AG04449 (cell line): ENCODE data around the gene OSGIN1.

Experiments used
- CTCF ChIA-PET: fragments of 350-600 bp; formaldehyde crosslinking; extraction: SDS; loops from one replicate; lab custom pipeline; 2021; ENCODE audit warnings: antibody characterized with exemption; lab: Yijun Ruan, JAX
- POLR2A ChIA-PET: fragments of 400-600, 350-600 bp; formaldehyde crosslinking; extraction: SDS; loops from one replicate; lab custom pipeline; 2020; ENCODE audit warnings: antibody characterized with exemption, inconsistent platforms; lab: Yijun Ruan, JAX
- DNase-seq: peaks from one replicate; pipeline ENCODE4 v3.0.0-alpha.2; 2010; ENCODE audit warnings: low read depth, low spot score
- H3K4me3 ChIP-seq: 2 replicates; pipeline ENCODE4 v1.5.1; 2011; ENCODE audit warnings: low read depth, mild to moderate bottlenecking, control low read depth, low read length
- CTCF ChIP-seq: IDR thresholded peaks from one replicate; pipeline ENCODE4 v1.5.1; 2011; ENCODE audit warnings: mild to moderate bottlenecking, moderate library complexity, low read length, control low read depth, inconsistent platforms; ENCODE audit not compliant: insufficient read depth; ENCODE audit errors: missing control alignments

OSGIN1 gene

GRCh38 chr16:83963277-83964119, 10.5 kb downstream of the OSGIN1 start:
- POLR2A ChIA-PET, result no interaction called here
- H3K4me3 ChIP-seq, result no peak overlapping the region
- CTCF ChIA-PET, result interaction anchor here (1.4 to 16.0 kb wide), 3 partner anchors 10 to 99 kb away, joined by 4 to 662 read pairs (median 8); no protein-coding TSS in a partner anchor
- no peak for DNase-seq
- no peak for TF ChIP-seq CTCF

- DNase-seq, result no peak
- POLR2A ChIA-PET, result no interaction called here
- no peak overlapping the region for H3K4me3 ChIP-seq
- TF ChIP-seq CTCF, result no peak
- CTCF ChIA-PET, result interaction anchor here (1.4 to 16.0 kb wide), 4 partner anchors 8 to 97 kb away, joined by 4 to 662 read pairs (median 9); no protein-coding TSS in a partner anchor
Observed at GRCh38 chr16:83964684-83965443, 11.8 kb downstream of the OSGIN1 start.

GRCh38 chr16:83965444-83966152, 12.6 kb downstream of the OSGIN1 start:
- no peak overlapping the region for H3K4me3 ChIP-seq
- no peak for TF ChIP-seq CTCF
- DNase-seq, result no peak
- ChIA-PET CTCF (interaction anchor here (1.7 to 16.0 kb wide), 3 partner anchors 9 to 97 kb away, joined by 4 to 662 read pairs (median 10); no protein-coding TSS in a partner anchor), POLR2A (no interaction called here)

GRCh38 chr16:83966153-83966696, 13.2 kb downstream of the OSGIN1 start:
- CTCF ChIA-PET, result interaction anchor here (1.2 to 16.0 kb wide), 5 partner anchors 9 to 96 kb away, joined by 3 to 662 read pairs (median 6); partner anchors contain the start of gene OSGIN1
- POLR2A ChIA-PET, result no interaction called here
- TF ChIP-seq CTCF, result no peak
- no peak for DNase-seq
- no peak overlapping the region for H3K4me3 ChIP-seq

GRCh38 chr16:83967091-83967490, 14.1 kb downstream of the OSGIN1 start:
- DNase-seq, result no peak
- ChIA-PET CTCF (interaction anchor here (0.7 to 16.0 kb wide), 5 partner anchors 10 to 95 kb away, joined by 3 to 662 read pairs (median 4); partner anchors contain the start of gene OSGIN1), POLR2A (no interaction called here)
- no peak for TF ChIP-seq CTCF
- no peak overlapping the region for H3K4me3 ChIP-seq
